Mononuclear cell (primary cell): Measurements from ENCODE around the gene MYH11. TPM values are rescaled to one million over a fixed set of nuclear protein-coding genes. Genes with fewer than 3 reads are reported as not detected.
"Not testable (repeated sequence)": the region's sequence is repeated elsewhere in the genome, so short reads cannot be mapped to it uniquely, and the experiment has no call there.

ENCODE experiments used
- H3K27me3 ChIP-seq: 2 replicates; pipeline ENCODE4 v1.6.0; 2011; ENCODE audit warnings: low read length, control low read depth; ENCODE audit not compliant: insufficient read depth
- H3K4me1 ChIP-seq: 2 replicates; pipeline ENCODE4 v1.5.1; 2011; ENCODE audit warnings: mild to moderate bottlenecking, low read length, control low read depth; ENCODE audit not compliant: insufficient read depth
- H3K4me3 ChIP-seq: 2 replicates; pipeline ENCODE4 v1.5.1; 2011; ENCODE audit warnings: mild to moderate bottlenecking, low read length, moderate library complexity
- H3K9me3 ChIP-seq: 2 replicates; pipeline ENCODE4 v1.5.1; 2011; ENCODE audit warnings: low read depth, mild to moderate bottlenecking, control low read depth, low read length
- total RNA-seq: library from RNA; depleted of rRNA; stranded (reverse); fragments of >200 nt; gene quantifications from one replicate; pipeline ENCODE4 v1.2.3, GENCODE V29; 2012

The MYH11 gene
- total RNA-seq, 1 donor, result 0.10 TPM

DNA sequence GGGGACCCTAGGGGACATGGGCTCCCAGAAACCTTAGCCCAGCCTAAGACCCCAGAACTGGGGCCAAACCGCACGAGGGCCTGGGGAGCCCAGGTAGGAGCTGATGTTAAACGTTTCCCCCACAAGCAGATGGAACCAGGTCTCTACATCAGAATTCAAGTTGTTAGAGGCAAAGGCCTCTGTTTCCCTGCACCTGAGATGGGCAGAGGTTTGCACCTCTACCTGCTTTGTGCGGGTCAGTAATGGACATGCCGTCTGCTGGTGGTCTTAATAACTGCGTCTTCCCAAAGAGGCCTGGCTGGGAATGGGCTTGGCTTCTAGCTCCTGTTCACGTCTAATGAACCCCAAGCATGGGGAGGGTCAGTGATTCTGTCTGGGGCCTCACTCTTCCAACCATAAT lies 127.7 kb downstream of the MYH11 start:
- no peaks in the 10 kb centered on the region for H3K4me1 ChIP-seq
- H3K27me3 ChIP-seq, result no peaks in the 10 kb centered on the region
- no peaks in the 10 kb centered on the region for H3K9me3 ChIP-seq
- no peak overlapping the region for H3K4me3 ChIP-seq

DNA sequence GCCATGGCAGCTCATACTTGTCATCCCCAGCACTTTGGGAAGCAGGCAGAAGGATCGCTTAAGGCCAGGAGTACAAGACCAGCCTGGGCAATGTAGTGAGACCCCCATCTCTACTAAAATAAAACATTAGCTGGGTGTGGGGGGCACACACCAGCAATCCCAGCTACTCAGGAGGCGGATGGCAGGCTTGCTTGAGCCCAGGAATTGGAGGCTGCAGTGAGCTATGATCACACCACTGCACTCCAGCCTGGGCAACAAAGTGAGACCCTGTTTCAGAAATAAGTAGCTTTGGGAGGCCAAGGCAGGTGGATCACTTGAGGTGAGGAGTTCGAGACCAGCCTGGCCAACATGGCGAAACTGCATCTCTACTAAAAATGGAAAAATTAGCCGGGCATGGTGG lies 129.1 kb downstream of the MYH11 start:
- not testable (repeated sequence) for H3K4me3 ChIP-seq, H3K4me1 ChIP-seq, H3K27me3 ChIP-seq, H3K9me3 ChIP-seq

DNA sequence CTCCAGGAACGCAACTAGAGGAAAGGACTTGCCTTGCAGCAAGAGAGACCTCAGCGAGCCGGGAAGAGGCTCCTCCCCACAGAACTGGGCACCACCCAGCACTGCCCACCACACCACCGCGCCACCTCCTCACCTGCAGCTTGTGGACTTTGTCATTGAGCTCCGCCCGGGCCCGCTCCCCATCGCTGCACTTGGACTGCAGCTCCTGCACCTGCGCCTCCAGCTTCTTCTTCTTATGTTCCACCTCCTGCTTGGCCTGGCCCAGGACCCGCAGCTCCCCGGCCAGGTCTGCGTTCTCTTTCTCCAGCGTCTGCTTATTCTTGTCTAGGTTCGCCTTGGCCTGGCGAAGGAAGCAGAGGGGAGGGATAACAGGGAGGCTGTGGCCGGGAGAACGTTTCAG lies 130.1 kb downstream of the MYH11 start:
- Histone ChIP-seq H3K4me1 (no peaks in the 10 kb centered on the region), H3K4me3 (no peak overlapping the region), H3K9me3 (no peaks in the 10 kb centered on the region), H3K27me3 (no peaks in the 10 kb centered on the region)

DNA sequence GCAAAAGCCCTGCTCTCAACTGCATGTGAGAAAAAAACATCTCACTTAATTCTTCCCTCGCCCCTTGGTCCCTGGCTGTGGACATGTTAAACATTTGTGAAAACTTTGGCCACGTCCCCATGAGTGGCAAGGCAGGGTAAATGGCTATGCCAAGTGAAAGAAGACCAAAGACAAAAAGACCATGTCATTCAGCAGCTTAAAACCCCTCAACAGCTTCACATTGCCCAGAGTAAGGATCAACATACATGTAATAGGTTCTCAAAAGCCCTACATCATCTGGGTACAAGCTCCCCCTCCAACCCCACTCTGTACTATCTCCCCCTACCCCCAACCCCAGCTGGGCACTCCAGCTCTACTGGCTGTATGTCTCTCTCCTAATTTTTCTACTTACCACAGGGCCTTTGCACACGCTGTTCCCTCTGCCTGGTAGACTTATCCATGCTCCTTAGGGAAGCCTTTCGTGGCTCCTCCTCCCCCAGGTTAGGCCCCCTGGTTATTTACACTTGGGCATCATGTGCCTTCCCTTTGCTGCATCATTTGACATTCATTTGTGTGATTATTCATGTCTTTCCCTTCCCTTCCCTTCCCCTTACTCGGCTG lies 131.1 kb downstream of the MYH11 start:
- Histone ChIP-seq H3K4me3 (no peak overlapping the region), H3K4me1 (no peaks in the 10 kb centered on the region), H3K27me3 (no peaks in the 10 kb centered on the region), H3K9me3 (no peaks in the 10 kb centered on the region)

DNA sequence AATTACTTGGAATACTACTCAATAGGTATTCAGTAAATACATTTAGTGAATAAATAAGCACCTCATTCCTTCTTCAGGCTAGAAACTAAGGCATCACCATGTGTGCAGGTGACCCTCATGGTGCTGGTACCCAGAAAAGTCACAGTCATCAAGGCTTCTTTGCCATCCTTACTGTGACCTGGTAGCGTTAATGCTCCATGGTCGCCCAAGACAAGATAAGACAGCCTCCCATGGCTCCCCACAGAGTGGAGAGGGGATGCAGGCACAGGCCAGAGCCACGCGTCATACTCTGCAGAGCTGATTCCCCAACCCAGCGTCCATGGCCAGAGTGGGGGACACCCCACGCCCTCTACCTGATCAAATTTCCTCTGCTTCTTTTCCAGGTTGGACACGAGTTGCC lies 133.0 kb downstream of the MYH11 start:
- no peaks in the 10 kb centered on the region for H3K9me3 ChIP-seq
- H3K4me1 ChIP-seq, result no peaks in the 10 kb centered on the region
- H3K27me3 ChIP-seq, result no peaks in the 10 kb centered on the region
- no peak overlapping the region for H3K4me3 ChIP-seq

DNA sequence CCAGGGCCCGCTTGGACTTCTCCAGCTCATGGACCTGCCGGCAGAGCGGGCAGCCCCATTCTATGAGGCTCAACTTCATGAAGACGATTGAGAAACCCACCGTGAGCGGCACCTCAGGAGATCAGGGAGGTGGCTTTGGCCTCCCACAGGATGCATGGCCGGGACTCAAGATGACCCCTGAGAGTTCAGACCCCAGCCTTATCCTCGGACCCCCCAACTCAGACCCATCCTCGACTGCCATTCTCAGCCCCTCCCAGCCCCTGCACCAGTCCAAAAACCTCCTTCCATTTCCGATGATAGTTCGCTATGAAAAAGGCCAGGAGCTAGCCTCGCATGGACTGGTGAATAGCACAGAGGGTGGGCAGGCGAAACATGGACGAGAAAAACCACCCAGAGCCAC lies 135.8 kb downstream of the MYH11 start:
- Histone ChIP-seq H3K9me3 (no peaks in the 10 kb centered on the region), H3K4me3 (no peak overlapping the region), H3K27me3 (no peaks in the 10 kb centered on the region), H3K4me1 (no peaks in the 10 kb centered on the region)

DNA sequence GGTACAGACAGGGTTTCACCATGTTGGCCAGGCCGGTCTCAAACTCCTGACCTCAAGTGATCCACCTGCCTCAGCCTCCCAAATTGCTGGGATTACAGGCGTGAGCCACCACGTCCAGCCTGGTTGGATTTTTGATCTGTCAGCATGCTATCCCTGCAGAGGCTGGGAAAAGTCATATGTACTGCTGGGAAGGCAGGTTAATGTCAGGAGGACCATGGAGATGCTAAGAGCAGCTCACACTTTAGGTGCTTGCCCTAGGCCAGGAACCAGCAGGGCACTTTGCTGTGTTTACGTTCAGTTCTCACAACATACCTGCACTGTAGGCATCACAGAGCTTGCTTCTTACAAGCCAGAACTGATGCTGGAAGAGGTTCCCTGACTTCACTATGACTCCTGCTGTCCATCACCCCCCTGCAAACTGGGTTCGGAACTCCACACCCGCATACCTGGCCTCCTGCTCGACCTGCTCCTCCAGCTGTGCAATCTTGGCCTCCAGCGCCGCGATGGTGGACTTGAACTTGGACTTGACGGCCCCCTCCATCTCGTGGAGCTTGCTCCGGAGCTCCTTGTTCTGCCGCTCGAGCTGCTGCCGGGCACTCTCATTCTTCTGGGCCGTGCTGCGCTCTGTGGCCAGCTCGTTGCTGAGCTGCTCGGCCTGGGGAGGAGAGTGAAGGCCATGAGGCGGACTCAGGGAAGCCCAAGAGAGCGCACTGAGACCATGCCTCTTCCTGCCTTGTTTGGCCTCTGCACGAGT lies 140.0 kb downstream of the MYH11 start:
- Histone ChIP-seq H3K27me3 (no peaks in the 10 kb centered on the region), H3K9me3 (no peaks in the 10 kb centered on the region), H3K4me1 (no peaks in the 10 kb centered on the region), H3K4me3 (no peak overlapping the region)

DNA sequence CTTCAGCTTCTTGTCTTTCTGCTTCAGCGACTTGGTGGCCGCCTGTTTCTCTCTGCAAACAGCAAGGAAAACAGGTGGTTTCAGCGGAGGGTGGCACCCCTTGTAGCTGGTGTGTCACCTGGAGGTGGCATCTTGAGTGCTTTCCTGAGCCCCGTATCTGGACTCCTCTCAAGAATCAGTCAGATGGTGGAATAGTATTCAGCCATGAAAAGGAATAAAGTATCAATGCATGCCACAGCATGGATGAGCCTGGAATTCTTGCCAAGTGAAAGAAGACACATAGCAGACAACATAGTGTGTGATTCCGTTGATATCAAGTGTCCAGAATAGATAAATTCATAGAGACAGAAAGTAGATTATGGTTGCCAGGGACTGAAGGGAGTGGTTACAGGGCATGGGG lies 141.6 kb downstream of the MYH11 start:
- H3K4me1 ChIP-seq, result no peaks in the 10 kb centered on the region
- H3K4me3 ChIP-seq, result no peak overlapping the region
- H3K27me3 ChIP-seq, result no peaks in the 10 kb centered on the region
- no peaks in the 10 kb centered on the region for H3K9me3 ChIP-seq

DNA sequence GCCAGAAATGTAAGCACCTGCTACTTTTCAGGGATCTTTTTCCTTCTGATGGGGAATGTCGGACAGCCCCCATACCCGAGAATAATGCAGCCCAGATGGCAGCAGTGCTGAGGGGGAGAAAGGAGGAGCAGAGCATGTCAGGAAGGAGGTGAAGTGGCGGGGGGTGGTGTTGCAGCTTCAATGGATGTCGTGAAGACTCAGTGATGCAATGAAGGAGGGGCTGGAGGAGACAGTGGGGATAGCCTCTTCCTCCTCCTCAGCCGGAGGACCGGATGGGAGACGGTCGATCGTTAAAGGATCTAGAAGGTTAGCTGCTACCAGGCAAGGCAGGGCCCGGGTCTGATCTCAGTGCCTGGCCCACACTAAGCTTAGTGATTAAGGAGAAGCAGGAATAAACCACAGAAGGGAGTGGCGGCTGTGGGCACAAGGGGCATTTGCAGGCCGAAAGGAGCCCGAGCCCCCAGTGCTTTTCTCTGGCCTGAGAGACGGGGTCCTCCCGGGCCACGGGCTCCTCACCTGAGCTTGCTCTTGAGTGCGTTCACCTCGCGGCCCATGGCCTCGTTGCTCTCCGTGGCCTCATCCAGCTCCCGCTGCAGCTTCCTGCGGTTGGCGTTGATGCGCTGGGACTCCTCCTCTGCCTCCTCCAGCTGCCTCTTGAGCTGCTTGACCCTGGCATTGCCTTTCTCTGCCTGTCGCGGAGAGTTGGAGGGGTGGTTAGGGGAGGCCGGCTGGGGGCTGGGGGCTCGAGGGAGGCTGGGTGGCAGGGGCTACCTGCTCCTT lies 142.2 kb downstream of the MYH11 start:
- Histone ChIP-seq H3K27me3 (no peaks in the 10 kb centered on the region), H3K4me1 (no peaks in the 10 kb centered on the region), H3K4me3 (no peak overlapping the region), H3K9me3 (no peaks in the 10 kb centered on the region)

DNA sequence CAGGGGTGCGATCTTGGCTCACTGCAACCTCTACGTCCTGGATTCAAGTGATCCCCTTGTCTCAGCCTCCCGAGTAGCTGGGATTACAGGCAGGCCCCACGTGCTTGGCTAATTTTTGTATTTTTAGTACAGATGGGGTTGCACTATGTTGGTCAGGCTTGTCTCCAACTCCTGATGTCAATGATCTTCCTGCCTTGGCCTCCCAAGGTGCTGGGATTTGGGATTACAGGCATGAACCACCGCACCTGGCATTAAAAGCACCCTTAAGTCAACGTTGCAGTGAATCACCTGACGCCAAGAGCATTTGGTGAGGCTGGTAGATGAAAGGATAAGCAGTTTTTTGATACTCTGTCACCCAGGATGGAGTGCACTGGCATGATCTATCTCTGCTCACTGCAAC lies 147.8 kb downstream of the MYH11 start:
- H3K4me1 ChIP-seq, result peaks cover 7% of the 10 kb centered on the region
- no peaks in the 10 kb centered on the region for H3K9me3 ChIP-seq
- no peak overlapping the region for H3K4me3 ChIP-seq
- no peaks in the 10 kb centered on the region for H3K27me3 ChIP-seq

DNA sequence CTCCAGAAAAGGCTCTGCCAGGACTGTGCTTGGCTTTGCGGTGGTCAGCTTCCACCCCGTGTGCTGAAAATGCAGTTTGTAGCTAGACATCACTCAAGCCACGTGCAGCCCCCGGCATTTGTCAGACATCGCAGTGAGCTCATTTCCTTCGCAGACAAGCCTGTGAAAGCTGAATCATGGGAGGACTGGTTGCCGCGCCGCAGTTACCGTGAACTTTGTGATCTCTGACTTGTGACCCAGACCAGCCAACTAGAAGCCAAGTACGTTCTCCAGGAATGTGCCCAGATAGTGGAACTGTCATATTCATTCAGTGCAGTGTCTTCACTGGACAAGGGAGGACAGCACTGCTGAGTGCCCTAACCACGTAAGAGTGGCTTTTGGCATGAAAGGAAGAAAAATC lies 148.7 kb downstream of the MYH11 start:
- H3K27me3 ChIP-seq, result no peaks in the 10 kb centered on the region
- no peak overlapping the region for H3K4me3 ChIP-seq
- H3K4me1 ChIP-seq, result peaks cover 7% of the 10 kb centered on the region
- H3K9me3 ChIP-seq, result no peaks in the 10 kb centered on the region

DNA sequence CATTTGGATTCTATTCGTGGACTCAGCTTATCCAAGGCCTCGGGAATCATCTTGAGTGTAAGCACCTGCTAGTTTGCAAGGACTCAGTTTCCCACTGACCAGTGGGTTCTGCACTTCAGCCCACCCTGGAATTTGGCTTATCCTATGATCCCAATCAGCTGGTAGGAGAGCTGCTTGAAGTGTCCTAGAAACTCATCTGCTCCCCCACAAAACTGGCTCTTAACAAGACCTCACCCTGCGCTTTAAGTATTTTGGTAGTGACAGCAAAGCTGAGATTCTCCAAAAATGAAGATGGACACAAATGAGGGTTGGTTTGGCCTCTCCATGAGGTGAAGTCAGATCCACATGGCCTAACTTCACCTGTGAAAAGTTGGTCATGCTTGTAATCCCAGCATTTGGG lies 149.5 kb downstream of the MYH11 start:
- Histone ChIP-seq H3K4me3 (no peak overlapping the region), H3K27me3 (no peaks in the 10 kb centered on the region), H3K4me1 (peaks cover 7% of the 10 kb centered on the region), H3K9me3 (no peaks in the 10 kb centered on the region)

DNA sequence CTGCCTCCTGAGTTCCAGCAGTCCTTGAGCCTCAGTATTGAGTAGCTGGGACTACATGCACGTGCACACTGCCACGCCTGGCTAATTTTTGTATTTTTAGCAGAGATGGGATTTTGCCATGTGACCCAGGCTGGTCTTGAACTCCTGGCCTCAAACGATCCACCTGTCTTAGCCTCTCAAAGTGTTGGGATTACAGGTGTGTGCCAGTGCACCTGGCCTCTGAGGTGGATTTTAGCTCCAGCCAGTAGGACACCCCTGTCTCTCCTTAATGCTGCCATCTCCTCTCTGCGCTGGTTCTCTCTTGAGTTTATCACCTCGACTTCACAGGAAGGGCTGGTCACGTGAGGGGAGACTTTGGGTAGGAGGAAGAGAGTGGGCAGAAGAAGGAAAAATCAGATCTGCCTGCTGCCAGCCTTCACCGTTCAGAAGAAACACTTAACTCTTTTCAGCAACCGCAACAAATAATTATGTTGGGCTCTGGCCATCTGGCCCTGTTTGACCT lies 151.7 kb downstream of the MYH11 start:
- H3K27me3 ChIP-seq, result no peaks in the 10 kb centered on the region
- H3K4me1 ChIP-seq, result peaks cover 7% of the 10 kb centered on the region
- H3K4me3 ChIP-seq, result no peak overlapping the region
- no peaks in the 10 kb centered on the region for H3K9me3 ChIP-seq

DNA sequence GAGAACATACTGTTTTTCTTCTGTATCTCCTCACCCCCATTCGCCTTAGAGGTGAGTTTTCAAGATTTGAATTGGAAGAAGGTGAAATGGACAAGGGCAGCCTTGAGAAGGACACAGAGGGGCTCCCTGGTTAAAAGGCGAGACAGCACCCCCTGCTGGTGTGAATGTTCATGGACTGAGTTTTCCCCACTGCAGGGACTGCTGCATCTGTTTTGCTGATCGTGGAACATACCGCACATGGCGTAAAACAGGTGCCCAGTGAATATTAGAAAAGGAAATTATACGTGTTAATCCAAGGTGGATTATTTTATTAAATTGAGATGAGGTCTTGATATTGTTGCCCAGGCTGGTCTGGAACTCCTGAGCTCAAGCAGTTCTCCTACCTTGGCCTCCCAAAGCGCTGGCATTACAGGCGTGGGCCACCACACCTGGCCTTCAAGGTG lies 152.3 kb downstream of the MYH11 start:
- no peaks in the 10 kb centered on the region for H3K9me3 ChIP-seq
- H3K4me3 ChIP-seq, result no peak overlapping the region
- H3K4me1 ChIP-seq, result peaks cover 7% of the 10 kb centered on the region
- H3K27me3 ChIP-seq, result no peaks in the 10 kb centered on the region

DNA sequence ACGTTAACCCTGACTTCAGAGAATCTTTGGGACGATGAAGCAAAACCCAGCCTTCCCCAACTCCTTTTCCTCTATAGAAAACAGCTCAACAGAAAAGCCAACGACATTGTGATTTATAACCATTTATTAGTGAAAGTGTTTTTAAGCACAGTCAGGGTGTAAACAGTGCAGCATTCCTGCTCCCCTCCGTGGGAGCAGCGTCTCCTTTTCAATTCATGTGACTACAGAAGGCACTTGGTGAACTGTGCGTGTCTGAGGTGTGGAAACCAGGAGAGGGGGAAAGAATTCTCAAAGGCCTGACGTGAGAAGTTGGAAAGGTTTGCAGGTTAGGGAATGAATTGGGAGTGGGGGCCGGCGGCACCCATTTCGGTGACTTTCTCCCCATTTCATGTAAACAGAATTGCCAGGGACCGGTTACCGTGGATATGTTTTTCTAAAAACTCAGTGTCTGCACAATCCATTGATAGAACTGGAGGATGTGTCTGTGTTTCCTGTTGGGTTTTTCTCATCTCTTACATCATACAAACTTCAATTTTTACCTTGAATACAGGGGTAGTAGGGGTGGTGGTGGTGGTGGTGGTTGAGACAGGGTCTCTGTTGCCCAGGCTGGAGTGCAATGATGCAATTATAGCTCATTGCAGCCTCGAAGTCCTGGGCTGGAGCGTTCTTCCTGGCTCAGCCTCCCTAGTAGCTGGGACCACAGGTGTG lies 153.6 kb downstream of the MYH11 start:
- Histone ChIP-seq H3K9me3 (no peaks in the 10 kb centered on the region), H3K4me3 (no peak overlapping the region), H3K27me3 (no peaks in the 10 kb centered on the region), H3K4me1 (peaks cover 7% of the 10 kb centered on the region)
